Activated CD4-positive, CD25-positive, alpha-beta regulatory T cell treated with anti-CD3 and anti-CD28 coated beads, Interleukin-2, amount 50 U/mL, for 16 hours (primary cell): ENCODE data around the gene ZNF438.

ENCODE experiments used
- DNase-seq: peaks from one replicate; pipeline ENCODE4 v3.0.0-alpha.2; 2020; ENCODE audit warnings: low read depth, low spot score

Gene ZNF438

DNA sequence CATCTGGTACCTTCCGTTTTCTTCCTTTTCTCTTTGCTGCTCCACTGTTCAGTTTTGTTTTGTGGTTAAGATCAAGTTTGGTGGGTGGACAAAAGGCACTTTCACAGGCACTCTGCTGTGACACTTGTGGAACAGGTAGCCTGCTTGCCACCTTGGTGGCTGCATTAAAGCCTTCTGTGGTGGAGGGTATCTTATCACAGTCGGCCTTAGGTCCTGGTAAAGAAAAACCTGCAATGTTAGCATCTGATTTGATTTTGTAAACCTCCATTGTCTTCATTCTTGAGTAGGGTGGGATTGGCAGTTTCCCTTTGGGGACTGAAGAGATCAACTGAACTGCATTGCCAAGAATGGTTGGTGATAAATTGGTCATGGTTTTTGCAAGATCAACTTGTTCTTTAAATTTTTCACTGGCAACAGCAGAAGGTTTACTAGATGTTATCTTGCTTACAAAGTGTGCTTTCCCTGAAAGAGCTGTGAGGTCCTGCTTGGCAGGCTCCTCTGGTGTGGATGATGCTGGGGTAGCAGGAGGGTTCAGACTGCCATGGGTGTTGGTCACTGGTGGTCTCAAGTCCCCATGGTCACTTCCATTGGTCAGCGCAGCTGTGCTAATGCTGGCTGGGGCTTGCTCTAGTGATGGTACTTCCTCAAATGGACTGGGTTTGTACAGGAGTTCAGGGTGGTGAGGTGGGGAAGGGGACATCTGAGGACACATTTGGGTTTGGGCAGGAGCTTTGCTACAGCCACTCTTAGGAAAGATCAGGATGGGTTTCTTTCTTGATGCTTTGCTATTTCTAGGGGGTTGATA, 182.2 kb downstream of the ZNF438 start:
- no peak for DNase-seq

GRCh38 chr10:30848396-30849032, 183.2 kb downstream of the ZNF438 start:
- DNase-seq = no peak

GRCh38 chr10:30847642-30848041, 184.0 kb downstream of the ZNF438 start:
- DNase-seq = no peak

GRCh38 chr10:30847199-30847598, 184.5 kb downstream of the ZNF438 start:
- no peak for DNase-seq

- no peak for DNase-seq
These were observed 185.0 kb downstream of the ZNF438 start for GRCh38 chr10:30846710-30847109.

- no peak for DNase-seq
These were observed 188.8 kb downstream of the ZNF438 start for GRCh38 chr10:30842894-30843293.

GRCh38 chr10:30842185-30842584, 189.5 kb downstream of the ZNF438 start:
- no peak for DNase-seq

DNA sequence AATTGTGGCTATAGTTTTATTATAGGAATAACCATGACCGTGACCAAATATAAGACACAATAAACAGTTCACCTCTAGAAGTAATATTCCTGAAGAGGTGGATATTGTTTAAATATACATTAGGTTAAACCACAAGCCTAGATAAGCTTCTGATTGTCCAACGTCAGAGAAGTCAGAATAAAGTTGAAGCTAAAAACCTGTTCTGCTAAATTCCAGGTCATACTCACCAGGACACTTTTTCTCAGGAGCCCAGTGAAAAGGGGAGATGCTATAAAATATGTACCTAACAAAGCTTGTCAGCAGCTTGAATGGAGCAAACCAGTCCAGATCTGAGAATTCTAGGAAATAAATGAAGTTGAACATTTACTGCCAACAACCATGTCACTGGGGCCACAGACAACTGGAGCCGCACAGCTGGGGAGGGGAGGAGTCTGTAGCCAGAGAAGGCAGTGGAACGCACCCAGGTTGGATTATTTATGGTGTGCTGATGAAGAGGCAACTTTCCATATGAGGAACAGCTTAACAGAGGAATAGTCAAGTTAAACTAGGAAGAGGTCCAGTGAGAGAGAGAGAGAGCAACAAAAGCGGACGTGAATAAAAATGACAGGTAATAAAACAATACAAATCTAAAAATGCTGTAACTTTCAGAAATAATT, 191.1 kb downstream of the ZNF438 start:
- DNase-seq = no peak

GRCh38 chr10:30839652-30840051, 192.0 kb downstream of the ZNF438 start:
- DNase-seq = no peak

- DNase-seq = no peak
These were observed 195.3 kb downstream of the ZNF438 start for GRCh38 chr10:30836406-30836805.

DNA sequence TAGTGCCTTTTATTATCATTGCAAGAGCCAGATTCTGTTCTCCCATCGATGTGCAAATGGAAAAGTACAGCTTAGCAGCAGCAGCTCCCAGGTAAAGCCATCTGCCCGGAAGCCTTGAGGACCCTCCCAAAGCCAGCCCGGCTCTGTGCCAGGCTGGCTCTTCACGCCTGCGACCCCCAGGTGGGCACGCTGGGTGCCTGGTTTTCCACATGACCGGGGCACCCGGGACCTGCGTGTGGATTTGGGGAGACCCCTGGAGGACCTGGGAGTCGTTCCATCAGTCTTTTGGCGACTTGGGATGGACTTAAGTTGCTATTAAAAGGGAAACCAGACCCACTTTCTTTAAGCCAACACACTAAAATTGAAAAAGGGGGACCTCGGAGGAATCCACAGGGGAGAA, 196.5 kb downstream of the ZNF438 start:
- DNase-seq = no peak

DNA sequence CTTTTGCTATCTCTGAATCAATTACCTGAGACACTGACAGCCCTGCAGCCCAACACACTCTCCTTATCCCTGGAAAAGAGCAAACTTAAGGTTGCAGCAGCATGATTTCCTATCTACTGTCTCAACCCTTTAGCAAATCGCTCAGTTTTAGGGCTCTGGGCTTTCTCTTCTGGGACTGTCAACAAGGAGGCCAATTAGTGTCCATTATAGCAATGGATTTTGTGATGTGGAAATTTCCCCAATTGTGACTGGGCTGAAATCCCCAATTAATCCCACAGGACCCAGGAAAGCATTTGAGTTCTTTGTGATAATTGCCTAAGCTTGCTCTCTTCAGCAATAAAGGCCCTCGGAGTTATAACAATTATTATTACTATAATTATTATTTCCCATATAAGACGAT, 197.0 kb downstream of the ZNF438 start:
- DNase-seq = no peak

DNA sequence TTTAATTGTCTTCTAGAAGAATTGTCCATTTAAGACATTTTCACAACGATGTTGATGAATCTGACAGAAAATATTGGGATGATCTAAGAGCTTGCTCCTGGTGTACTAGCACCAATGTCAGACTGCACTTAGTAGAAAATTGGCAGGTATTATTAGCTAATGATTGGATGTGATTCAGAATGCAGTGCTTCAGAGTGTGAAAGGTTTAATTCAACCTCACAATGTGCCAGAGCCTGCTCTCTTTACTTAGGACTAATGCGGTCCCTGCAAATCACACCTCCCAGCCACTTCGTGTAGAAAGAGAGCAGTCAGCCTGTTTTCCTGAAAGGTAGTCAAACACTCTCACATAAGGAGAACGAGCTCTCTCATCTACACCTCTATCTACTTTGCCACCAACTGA, 197.5 kb downstream of the ZNF438 start:
- no peak for DNase-seq

DNA sequence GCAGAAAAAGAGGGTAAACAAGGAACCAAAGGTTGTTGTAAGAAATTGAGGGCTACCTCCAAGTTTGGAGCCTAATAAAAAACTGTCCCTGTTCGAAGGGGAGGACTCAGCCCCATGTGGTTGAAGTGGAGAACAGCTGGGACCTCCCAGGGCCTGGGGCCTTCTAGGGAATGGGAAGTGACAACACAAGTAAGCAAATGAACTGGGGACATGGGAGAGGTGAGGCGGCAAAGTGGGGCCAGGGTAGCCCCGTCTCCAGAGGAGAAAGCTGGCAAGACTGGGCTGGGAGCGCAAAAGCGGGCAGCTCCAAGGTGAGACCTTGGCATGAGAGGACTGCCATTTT, 198.1 kb downstream of the ZNF438 start:
- no peak for DNase-seq

DNA sequence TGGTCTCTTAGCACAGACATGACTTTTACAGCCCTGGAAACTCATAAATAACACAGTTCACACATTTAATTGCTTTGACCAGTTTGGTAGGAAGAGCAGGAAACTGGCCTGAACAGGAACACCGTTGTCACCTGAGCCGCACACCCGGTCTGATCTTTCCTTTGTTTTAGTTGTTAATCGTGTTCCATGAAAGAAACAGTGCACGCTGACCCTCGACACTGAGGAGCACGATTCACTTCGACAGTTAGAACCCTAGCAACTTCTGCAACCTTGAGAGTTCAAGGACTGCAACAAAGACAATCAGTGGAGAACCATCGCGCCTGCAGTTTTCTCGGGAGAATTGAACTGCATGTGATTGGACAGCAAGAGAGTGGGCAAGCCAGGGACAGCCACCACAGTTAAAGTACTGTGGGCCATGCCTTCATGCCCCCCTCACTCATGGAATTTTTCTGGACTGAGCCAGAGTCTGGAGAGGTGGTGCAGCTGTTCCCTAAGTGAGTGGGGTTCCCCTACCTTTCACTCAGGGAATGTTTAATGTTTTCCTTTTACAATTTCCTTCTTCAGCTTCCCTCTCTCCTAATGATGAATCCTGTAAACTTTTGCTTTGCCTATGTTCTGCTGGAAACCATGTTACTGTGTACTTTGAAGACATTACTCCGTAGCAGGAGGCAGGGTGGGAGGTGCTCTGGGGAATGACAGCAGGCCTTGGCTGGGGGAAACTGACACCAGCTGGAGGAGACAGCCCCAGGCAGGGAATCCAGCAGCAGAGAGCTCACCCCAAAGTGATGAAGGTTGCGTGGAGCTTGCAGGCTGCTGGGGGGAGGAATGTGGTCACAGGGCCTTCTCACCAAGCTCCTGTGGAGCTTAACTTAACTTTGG, 198.7 kb downstream of the ZNF438 start:
- DNase-seq = no peak

GRCh38 chr10:30832001-30832748, 199.5 kb downstream of the ZNF438 start:
- DNase-seq = no peak

GRCh38 chr10:30831426-30831825, 200.2 kb downstream of the ZNF438 start:
- DNase-seq = no peak

- DNase-seq = no peak
These were observed 201.1 kb downstream of the ZNF438 start for GRCh38 chr10:30830315-30831230.

DNA sequence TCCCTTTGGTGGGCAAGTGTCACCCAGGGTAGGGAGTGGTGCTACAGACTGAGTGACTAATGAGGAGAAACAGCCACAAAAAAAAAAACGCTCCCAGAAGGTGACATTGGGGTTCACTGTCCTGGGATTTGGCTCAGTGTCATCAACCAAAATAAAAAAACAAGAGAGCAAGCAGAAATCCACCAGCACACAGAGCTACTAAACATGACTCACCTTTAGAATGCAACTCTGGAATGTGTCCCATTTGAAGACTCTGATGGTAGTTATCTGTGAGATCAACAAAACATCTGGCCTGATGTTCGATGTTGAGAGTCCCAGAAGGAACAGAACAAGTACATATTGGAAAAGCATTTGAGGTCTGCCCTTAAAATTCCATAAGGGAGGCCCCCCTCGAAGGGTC, 201.8 kb downstream of the ZNF438 start:
- DNase-seq = no peak

- DNase-seq = no peak
These were observed 203.0 kb downstream of the ZNF438 start for GRCh38 chr10:30828680-30829079.
